GM13976 (cell line): ENCODE measurements around the gene AGBL1.

ENCODE experiments used
- DNase-seq: peaks from one replicate; pipeline ENCODE4 v3.0.0; 2012; ENCODE audit warnings: low spot score
- in situ Hi-C: fragments of 300-500 bp; cut with MboI; formaldehyde crosslinking; loops from one replicate; pipeline ENCODE4 v1.12.0; 2022; ENCODE audit warnings: low sequenced_read_pairs, mixed read lengths, inconsistent platforms; ENCODE audit not compliant: unreplicated experiment
- TF ChIP-seq, protein P1 (sequence below): IDR thresholded peaks from 2 replicates; pipeline ENCODE4 v1.5.1; 2012; ENCODE audit warnings: borderline replicate concordance, mild to moderate bottlenecking; ENCODE audit not compliant: insufficient read depth; ENCODE audit errors: extremely low read depth, missing control alignments, control extremely low read depth

Gene AGBL1

DNA sequence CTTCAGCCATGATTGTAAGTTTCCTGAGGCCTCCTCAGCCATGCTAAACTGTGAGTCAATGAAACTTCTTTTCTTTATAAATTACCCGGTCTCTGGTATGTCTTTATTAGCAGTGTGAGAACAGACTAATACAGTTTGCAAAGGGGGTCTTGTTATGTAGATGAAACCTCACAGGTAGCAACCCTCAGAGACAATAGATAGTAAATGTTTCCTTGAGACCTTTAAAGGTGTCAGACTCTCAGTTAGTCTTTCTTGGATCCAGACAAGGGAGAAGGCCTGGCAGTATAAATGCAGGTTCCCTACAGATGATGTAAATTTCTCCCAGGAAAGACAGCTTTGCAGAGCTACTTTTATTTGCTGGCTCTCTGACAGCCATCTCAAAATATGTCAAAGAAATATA is 510.8 kb downstream of the AGBL1 start:
- DNase-seq, result no peak
- in situ Hi-C loops, result no loop called here
- TF ChIP-seq, protein P1, sequence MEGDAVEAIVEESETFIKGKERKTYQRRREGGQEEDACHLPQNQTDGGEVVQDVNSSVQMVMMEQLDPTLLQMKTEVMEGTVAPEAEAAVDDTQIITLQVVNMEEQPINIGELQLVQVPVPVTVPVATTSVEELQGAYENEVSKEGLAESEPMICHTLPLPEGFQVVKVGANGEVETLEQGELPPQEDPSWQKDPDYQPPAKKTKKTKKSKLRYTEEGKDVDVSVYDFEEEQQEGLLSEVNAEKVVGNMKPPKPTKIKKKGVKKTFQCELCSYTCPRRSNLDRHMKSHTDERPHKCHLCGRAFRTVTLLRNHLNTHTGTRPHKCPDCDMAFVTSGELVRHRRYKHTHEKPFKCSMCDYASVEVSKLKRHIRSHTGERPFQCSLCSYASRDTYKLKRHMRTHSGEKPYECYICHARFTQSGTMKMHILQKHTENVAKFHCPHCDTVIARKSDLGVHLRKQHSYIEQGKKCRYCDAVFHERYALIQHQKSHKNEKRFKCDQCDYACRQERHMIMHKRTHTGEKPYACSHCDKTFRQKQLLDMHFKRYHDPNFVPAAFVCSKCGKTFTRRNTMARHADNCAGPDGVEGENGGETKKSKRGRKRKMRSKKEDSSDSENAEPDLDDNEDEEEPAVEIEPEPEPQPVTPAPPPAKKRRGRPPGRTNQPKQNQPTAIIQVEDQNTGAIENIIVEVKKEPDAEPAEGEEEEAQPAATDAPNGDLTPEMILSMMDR, result no peak

DNA sequence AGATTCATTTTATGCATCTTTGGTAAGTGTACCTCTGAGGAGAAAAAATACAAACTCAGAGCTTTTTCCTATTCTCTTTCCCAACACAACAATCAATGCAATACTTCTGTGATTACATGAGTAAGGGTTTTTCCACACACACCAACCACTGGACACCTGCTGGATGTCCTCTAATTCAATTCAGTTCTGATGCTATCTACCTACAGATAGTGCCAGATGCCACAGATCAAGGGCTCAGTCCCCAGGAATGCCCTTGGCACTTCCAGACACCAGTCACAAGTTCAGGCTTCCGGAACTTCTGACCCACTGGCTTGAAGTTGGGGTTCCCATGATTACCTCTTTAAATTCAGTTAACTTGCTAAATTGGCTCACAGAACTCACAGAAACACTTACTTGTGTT is 511.5 kb downstream of the AGBL1 start:
- in situ Hi-C loops, result no loop called here
- TF ChIP-seq, protein P1, result no peak
- no peak for DNase-seq

DNA sequence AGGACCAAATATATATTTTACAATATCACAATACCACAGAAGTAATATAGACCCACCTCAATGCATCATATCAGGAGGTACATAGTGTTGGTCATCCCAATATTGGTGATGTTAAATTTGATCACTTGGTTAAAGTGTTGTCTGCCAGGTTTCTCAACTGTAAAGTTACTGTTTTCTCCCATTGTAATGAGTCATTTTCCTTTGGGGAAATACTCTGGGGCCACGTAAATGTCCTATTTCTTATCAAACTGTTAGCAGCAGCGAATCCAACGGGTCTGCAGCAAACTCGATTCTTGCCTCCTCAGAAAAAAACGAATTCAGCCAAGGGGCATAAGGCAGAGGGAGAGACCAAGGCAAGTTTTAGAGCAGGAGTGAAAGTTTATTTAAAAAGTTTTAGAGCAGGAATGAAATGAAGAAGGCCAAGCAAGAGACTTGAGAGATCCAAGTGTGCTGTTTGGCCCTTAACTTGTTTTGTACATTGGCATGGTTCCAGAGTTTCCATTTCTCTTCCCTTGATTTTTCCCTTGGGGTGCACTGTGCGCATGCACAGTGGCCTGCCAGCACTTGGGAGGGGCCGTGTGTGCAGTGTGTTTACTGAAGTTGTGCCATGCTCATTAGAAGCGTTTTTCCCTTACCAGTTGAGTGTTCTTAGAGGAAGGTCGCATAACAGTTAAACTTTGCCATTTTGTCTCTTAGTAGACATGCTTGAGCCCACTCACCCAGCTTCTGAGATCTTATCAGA is 512.5 kb downstream of the AGBL1 start:
- TF ChIP-seq, protein P1, result no peak
- in situ Hi-C loops, result no loop called here
- DNase-seq, result no peak

DNA sequence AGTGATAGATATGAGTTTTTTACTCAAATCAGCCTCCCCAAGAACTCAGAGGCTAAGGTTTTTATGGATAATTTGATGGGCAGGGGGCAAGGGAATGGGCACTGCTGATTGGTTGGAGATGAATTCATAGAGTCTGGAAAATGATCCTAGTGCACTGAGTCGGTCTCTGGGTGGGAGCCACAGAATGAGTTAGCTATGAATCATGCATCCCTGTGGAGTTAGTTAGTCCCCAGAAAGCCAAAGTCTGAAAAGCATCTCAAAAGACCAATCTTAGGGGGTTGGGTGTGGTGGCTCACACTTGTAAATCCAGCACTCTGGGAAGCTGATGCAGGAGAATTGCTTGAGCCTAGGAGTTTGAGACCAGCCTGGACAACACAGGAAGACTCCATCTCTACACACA is 516.1 kb downstream of the AGBL1 start:
- TF ChIP-seq, protein P1, result no peak
- in situ Hi-C loops, result no loop called here
- no peak for DNase-seq

DNA sequence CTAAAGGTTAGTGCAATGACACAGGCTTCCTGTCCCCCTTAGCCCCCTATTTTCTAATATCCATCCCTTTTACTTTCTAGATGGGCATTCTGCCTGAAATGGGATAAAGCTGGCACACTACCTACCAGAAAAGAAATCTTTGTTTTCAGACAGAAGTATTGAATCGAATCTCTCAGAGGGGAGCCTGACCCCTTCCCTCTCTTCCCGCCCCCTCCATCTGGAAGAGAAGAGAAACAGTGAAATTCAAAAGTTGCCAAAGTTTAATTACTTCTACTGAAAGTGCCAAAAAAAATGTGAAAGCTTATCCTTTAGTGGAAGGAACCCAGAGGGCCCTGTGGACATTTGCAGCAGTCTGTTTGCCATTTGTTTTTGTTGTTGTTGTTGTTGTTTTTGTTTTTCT is 523.8 kb downstream of the AGBL1 start:
- in situ Hi-C loops, result no loop called here
- TF ChIP-seq, protein P1, result no peak
- no peak for DNase-seq

DNA sequence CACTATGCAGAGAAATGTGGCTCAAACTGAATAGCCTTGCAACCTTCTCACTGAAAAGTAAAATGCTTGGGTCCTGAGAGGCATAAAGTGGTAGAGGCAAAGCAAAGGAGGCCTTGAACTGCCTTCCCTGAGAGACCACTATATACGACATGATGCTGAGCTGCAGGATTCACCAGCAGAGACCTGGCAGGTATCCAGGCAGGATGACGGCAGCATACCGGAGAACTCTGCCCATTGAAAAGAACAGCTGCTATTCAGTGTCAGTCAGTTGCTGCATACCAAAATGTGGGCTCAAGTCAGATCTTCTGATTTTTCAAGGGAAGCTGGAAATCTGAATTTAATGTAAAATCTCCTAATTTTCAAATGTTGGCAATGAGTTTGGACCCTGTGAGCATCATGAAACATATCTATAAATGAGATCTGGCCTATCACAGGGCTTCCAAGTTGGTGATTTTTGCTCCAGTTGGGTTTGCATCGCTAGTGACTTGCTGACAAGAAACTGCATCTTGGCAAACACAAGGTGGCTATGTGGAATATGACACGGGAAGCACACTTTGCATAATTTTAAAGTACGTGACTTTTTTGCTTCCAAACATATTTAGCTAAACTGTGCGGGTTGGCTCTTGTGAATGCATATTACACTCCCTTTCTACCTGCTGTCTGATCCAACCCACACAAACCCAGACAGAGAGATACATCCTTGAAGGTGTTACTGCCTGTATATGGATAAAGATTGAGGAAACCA is 529.0 kb downstream of the AGBL1 start:
- in situ Hi-C loops, result no loop called here
- DNase-seq, result no peak
- TF ChIP-seq, protein P1, result no peak

DNA sequence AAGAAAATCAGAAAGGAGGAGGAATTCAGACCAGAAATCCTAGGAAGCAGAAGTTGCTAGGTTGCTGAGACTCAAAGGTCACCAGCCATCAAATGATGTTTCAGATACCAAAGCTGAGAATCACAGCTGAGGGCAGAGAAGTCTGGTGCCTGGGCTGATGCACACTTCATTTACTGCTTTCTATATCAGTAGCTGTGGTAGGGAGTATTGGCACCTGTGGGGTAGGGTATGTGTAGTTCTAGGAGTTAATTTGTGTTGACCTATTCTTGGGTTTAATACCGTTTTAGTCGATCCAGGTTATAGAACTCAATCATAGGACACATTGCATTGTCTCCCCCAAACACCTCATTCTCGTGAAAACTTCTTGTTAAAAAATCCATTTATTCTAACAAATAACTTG is 529.6 kb downstream of the AGBL1 start:
- DNase-seq, result no peak
- TF ChIP-seq, protein P1, result no peak
- in situ Hi-C loops, result no loop called here
